HG03378 (cell line): Measurements from ENCODE around the gene NUTM2A.
"Not testable (repeated sequence)": the region's sequence is repeated elsewhere in the genome, so short reads cannot be mapped to it uniquely, and the experiment has no call there.

ENCODE experiments used
- ATAC-seq: cut with Tn5 transposase; IDR thresholded peaks from one replicate; pipeline ENCODE4 v1.9.1; 2021; ENCODE audit warnings: mild to moderate bottlenecking, moderate library complexity; ENCODE audit not compliant: unreplicated experiment

NUTM2A gene

GRCh38 chr10:87225148-87225547 lies at the start of gene NUTM2A:
NUTM2A (plus strand) TSS chr10:87225448; CDS start chr10:87225831, 383 bp downstream.
- ATAC-seq, result not testable (repeated sequence)

GRCh38 chr10:87177587-87177986 lies 47.7 kb upstream of the NUTM2A start:
- ATAC-seq, result not testable (repeated sequence)

GRCh38 chr10:87184421-87184820 lies 40.8 kb upstream of the NUTM2A start:
- ATAC-seq, result not testable (repeated sequence)

- not testable (repeated sequence) for ATAC-seq
Measured at GRCh38 chr10:87186016-87186415, 39.2 kb upstream of the NUTM2A start.

GRCh38 chr10:87187573-87187972 lies 37.7 kb upstream of the NUTM2A start:
- not testable (repeated sequence) for ATAC-seq

- ATAC-seq, result not testable (repeated sequence)
Measured at GRCh38 chr10:87191841-87192240, 33.4 kb upstream of the NUTM2A start.

- ATAC-seq, result peak; percentile 71
Measured at GRCh38 chr10:87200924-87201323, 24.3 kb upstream of the NUTM2A start.

GRCh38 chr10:87204801-87205200 lies 20.4 kb upstream of the NUTM2A start:
- ATAC-seq, result not testable (repeated sequence)

- ATAC-seq, result not testable (repeated sequence)
Measured at GRCh38 chr10:87206922-87207321, 18.3 kb upstream of the NUTM2A start.

- ATAC-seq, result not testable (repeated sequence)
Measured at GRCh38 chr10:87210309-87210708, 14.9 kb upstream of the NUTM2A start.

- ATAC-seq, result not testable (repeated sequence)
Measured at GRCh38 chr10:87211848-87212247, 13.4 kb upstream of the NUTM2A start.

- not testable (repeated sequence) for ATAC-seq
Measured at GRCh38 chr10:87213150-87213765, 12.0 kb upstream of the NUTM2A start.

GRCh38 chr10:87213806-87214205 lies 11.4 kb upstream of the NUTM2A start:
- ATAC-seq, result not testable (repeated sequence)

- ATAC-seq, result not testable (repeated sequence)
Measured at GRCh38 chr10:87216120-87216519, 9.1 kb upstream of the NUTM2A start.

GRCh38 chr10:87219370-87219769 lies 5.9 kb upstream of the NUTM2A start:
- not testable (repeated sequence) for ATAC-seq

GRCh38 chr10:87222789-87223188 lies 2.5 kb upstream of the NUTM2A start:
- ATAC-seq, result not testable (repeated sequence)

- ATAC-seq, result not testable (repeated sequence)
Measured at GRCh38 chr10:87228247-87228646, 3.0 kb downstream of the NUTM2A start.

GRCh38 chr10:87229211-87229610 lies 4.0 kb downstream of the NUTM2A start:
- ATAC-seq, result not testable (repeated sequence)

GRCh38 chr10:87234854-87235253 lies 9.6 kb downstream of the NUTM2A start:
- not testable (repeated sequence) for ATAC-seq

GRCh38 chr10:87237244-87237643 lies 12.0 kb downstream of the NUTM2A start:
- not testable (repeated sequence) for ATAC-seq

GRCh38 chr10:87239346-87239808 lies 14.1 kb downstream of the NUTM2A start:
- ATAC-seq, result not testable (repeated sequence)

- not testable (repeated sequence) for ATAC-seq
Measured at GRCh38 chr10:87242192-87242591, 16.9 kb downstream of the NUTM2A start.

- ATAC-seq, result not testable (repeated sequence)
Measured at GRCh38 chr10:87247335-87247734, 22.1 kb downstream of the NUTM2A start.
